Cerebellar nuclear complex (tissue), 1 donor: ENCODE data around the gene FCN1.

ENCODE experiments used
- DNase-seq, 2 experiments: peaks; one replicate each; lab custom pipeline; 2025; lab: John Stamatoyannopoulos, UW

Gene FCN1

DNA sequence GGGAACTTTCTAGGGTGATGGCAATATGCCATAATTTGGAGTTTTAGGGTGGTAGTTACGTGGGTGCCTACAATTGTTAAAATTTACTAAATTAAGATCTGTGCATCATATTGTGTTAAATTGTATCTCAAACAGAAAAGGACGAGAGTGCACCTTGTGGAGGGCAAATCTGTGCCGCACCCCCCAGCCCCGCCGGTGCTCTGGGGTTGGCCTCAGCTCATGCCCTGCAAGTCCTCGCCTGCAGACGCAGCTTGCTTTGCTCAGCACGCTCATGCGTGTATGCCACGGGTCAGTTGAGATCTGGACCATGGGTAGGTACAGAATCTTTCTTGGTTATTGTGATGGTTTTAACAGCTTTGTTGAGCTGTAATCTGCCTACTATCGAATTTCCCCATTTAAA, 33.7 kb upstream of the FCN1 start:
- no peak for DNase-seq

DNA sequence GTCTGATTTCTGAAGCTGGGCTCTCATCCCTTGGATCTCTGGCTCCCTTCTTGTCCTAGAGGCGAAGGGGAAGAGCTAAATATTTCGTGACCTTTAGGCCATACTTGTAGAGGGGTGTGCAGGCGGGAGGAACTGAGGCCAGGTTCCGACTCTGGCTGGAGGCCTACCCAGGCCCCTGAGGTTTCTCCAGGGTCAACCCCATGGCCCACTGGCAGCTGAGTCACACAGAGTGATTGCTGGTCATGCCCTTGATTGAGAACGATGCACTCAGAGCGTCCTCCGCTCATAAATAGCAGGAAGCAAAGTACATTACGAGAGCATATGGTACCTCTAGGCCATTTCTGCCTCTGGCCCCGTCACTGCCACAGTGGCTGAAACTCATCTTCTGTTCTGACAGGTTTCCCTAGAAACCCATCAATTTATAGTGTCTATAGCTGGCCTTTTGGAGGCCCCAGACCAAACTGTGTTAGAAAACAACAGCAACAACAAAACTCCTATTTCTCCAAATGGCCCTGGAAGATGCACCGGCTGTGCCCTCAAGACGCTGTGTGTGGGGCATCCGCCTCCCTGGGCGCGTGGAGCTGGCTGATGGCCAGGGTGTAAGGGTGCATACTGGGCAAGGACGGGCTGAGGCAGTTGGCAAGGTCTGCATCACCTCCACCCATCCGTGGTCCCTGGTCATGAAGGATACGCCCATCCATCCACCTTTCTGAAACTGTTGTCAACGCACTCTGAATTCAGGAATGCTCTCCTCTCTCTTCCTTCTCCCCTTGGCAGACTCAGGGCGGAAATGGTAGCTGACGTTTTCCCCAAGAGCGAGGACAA, 32.9 kb upstream of the FCN1 start:
- no peak for DNase-seq

- DNase-seq: no peak
Measured at GRCh38 chr9:134949681-134950385, 32.1 kb upstream of the FCN1 start.

GRCh38 chr9:134948149-134948548, 30.4 kb upstream of the FCN1 start:
- DNase-seq: no peak

GRCh38 chr9:134947265-134947955, 29.7 kb upstream of the FCN1 start:
- no peak for DNase-seq

DNA sequence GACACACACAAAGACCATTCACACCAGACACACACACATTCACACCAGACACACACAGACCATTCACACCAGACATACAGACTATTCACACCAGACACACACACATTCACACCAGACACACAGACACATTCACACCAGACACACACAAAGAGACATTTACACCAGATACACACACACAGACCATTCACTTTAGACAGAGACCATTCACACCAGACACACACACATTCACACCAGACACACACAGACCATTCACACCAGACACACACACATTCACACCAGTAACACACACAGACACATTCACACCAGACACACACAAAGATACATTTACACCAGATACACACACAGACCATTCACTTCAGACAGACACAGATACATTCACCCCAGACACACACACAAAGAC, 29.0 kb upstream of the FCN1 start:
- DNase-seq: no peak

- DNase-seq: no peak
Measured at GRCh38 chr9:134945509-134946275, 28.0 kb upstream of the FCN1 start.

DNA sequence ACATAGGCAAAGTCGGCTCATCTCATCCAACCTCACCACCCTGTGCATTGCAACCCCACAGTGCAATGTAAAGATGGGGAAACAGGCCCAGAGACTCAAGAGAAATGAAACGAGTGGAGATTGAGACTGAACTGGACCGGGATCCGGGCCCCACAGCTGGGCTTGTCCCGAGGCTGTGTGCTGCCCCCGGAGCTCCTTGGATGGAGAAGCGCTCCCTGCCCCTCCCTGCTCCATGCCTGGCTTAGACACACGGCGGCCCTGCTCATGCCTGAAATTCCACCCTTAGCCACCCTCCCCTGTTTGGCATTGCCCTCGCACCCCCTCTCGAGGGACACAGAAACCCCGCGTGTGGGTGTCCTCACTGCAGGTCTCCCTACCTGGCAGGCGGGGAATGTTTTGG, 27.2 kb upstream of the FCN1 start:
- no peak for DNase-seq

DNA sequence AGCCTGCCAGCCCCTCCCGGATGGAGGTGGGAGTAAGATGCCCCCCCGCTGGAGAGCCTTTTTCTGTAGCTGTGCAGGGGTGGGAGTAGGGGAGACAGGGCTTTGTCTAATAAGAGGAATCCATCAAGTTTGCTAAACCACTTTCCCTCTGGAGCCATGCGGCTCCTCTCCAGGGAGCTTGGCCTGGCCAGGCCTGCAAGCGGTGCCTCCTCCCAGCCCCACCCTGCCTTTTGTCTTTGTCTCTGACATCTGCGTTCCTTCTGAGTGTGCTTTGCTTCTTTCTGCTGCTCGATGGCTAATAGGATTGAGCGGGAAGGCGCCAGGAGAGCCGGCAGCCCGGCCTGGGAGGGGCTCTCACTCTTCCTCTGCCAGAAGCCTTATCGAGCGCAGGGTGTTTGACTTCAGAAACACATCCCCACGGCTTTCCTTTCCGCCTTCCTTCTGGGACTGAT, 26.7 kb upstream of the FCN1 start:
- no peak for DNase-seq

DNA sequence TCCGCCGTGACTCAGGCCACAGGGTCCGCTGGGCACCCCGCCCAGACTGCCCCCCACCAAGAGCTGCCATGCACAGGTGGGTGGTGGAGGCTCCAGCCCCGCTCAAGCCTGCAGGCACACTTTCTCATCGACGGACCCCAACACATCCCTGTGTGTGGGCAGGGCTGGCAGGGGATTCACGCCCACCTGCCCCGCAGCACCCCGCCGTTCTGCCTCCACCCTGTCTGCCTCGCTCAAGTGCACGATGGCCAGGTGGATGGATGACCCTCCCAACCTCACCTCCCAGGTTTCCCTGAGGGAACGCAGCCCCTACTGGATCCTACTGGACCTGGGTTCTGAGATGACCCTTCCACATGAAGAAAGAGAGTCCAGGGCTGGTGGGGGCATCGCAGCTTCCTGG, 26.1 kb upstream of the FCN1 start:
- DNase-seq: no peak

DNA sequence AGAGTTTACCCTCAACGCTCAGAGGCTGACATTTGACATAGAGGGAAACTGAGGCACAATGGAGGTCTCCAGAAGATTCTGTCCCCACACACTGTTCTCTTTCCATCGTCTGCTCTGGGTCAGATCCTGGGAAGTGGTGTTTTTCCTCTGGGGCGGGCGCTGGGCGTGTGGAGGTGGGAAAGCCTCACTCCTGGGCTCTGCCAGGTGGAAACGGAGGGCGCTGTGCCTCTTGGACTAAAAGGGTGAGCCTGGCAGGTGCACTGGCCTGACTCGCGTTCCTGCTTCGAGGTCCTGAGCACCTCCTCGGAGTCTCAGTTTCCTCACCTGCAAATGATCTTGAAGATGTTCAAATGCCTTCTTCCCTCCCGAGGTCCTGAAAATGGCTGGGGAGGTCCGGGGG, 25.7 kb upstream of the FCN1 start:
- no peak for DNase-seq

- no peak for DNase-seq
Measured at GRCh38 chr9:134942788-134943184, 25.1 kb upstream of the FCN1 start.

DNA sequence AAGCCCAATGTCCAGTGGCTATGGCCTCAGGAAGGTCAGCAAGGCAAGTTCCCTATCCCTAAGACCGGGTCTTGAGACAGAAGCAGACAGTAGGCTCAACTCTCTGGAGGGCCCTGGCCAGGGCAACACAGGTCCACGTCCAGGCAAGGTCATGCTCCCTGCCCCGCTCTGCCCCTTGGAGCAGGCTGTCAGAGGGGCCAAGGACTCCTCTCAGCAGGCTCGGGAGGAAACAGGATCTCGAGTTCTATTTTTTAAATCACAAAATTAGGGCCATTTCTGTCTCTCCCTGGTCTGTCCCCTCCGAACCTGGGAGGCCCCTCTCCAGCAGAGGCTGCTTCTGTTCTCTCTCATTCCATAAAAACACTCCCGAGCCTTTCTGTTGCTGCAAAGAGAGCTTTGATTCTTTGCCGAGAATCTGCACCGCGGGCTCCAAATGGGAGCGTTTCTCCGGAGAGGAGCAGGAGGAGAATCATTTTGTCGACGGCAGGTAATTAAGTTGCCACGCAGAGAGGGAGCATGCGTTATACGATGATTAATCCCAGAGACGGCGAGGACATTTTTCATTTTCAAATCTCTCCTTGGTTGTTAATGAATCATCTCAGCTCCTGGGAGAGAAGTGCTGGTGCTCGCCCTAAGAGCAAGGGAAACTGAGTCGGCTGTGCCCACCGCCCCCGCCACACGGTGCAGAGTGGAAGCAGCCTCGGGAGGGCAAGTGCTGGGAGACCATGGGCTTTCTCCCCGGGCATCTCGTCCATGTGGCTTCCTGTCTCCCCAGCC, 24.5 kb upstream of the FCN1 start:
- no peak for DNase-seq

DNA sequence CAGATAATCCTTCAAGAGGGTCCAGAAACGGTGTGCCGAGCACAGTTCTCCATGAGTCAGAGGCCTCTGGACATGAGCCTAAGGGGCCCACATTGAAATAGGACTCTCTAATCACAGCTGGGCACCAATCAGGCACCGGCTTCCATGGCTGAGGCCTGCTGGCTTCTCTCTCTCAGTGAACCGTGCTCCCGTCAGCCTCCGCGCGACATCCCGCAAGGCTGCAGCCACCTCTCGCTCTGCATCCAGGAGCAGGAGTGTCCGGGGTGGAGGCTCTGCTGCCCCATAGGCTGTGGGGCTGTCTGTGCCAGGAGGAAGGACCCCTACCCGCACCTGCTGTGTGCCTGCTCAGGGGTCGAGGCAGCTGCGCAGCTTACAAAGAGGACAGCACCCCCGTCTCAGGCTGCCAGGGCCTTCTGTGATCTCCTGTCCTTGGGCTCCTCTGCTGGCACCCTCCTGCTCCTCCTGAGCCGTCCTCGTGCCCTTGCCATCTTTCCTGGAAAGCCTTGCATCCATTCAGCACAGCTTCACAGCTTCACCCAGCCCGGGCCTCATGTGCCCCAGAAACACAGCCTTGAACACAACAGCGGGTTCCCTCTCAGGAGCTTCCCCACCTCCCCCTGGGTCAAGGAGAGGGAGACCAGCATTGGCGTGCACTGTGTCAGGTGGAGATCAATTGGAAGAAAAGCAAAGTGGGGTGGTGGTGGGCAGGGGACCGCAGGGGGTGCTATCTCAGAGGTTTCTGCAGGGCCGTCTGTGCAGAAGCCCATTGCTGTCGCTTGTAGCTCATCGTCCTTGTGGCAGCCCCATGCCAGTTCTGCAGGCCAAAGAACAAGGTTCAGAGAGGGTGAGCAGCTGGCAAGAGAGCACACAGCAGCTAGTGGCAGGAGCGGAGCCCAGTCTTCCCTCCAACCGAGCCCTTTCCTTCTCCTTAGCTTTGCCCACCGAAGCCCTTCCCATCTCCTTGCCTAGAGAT, 22.8 kb upstream of the FCN1 start:
- DNase-seq: no peak

- DNase-seq: no peak
Measured at GRCh38 chr9:134939836-134940235, 22.1 kb upstream of the FCN1 start.

- no peak for DNase-seq
Measured at GRCh38 chr9:134939080-134939733, 21.5 kb upstream of the FCN1 start.

DNA sequence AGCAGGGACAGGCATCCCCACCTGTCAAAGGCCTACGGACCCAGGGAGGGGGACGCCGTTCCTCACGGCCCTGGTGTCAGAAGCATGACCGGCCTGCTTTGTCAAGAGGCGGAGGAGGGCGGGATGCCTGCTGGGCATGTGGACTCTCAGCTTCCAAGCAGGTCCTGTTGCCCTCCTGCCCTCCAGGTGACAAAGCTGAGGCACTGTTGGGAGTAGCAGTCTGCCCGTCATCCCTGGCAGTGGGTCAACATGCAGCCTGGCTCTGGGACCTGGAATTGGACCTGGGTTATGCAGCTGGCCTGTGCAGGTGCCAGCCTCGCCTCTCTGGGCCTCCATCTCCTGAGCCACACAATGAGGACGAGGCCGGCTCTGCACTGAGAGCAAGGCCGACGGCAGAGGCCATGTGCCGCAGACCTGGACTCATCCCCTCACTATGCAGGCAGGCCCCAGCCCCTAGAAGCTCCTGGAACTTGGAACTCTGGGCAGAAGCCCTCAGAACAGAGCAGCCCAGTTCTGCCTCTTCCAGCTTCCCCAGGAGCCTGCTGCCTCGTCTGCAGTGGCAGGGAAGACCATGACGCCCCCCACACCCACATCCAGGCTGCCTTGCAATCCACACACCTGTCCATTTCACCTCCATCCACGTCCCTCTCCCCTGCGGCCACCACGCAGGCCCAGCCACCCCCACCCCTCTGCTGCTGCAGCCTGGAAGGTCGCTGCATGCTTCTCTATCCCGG, 20.8 kb upstream of the FCN1 start:
- no peak for DNase-seq

DNA sequence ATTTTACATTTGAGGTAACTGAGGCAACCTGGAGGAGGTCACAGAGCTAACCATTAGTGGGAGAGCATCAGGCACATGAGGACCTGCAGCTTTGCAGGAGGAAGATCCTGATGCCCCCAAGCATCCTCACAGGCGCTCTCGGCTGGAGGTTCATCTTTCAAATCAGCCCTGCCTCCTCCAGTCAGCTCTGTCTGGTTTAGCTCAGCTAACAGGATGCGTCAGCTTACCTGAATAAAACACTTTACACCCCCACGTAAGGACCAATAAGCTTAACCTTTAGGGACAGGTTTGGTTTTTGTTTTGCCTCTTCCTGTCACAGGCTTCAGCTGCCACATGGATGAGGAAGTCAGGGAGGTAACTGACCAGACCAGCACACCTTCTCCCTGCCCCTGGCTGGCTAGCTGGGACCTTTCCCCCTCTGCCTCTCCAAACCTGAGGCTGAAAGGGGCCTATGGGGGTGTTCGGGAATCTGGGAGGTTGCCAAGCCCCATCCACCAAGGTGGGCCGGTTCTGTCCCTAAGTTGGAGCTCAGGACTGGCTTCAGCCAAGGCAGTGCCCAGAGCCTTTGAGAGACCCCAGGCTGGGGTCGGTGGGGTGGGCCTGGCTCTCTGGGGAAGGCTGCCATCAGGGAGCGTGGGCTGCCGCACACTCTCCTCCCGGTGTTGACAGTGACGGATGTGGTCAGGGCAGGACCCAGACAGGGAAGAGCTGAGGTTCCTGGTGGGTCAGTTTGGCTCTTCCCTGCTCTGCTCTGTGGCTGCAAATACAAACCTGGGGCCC, 20.0 kb upstream of the FCN1 start:
- DNase-seq: no peak
